Parathyroid adenoma (tissue), 2 donors: ENCODE measurements around the gene ZBTB8OS.

Experiments
- H2AFZ ChIP-seq: fragments of 300-600 bp; sonication (generic); one replicate; pipeline ENCODE4 v1.7.0; 2017; ENCODE audit warnings: antibody characterized with exemption, mild to moderate bottlenecking
- H3K27ac ChIP-seq: fragments of 300-600 bp; sonication (generic); one replicate; pipeline ENCODE4 v1.7.0; 2017
- H3K27me3 ChIP-seq: fragments of 300-600 bp; sonication (generic); one replicate; pipeline ENCODE4 v1.7.0; 2017; ENCODE audit warnings: low read length; ENCODE audit not compliant: control insufficient read depth, insufficient read depth
- H3K36me3 ChIP-seq: fragments of 300-600 bp; sonication (generic); one replicate; pipeline ENCODE4 v1.7.0; 2017; ENCODE audit warnings: low read length; ENCODE audit not compliant: control insufficient read depth, insufficient read depth
- H3K4me1 ChIP-seq: fragments of 300-600 bp; sonication (generic); one replicate; pipeline ENCODE4 v1.7.0; 2017; ENCODE audit warnings: control low read depth
- H3K4me2 ChIP-seq: fragments of 300-600 bp; sonication (generic); one replicate; pipeline ENCODE4 v1.7.0; 2017; ENCODE audit warnings: low read length
- H3K4me3 ChIP-seq: fragments of 300-600 bp; sonication (generic); one replicate; pipeline ENCODE4 v1.7.0; 2017; ENCODE audit warnings: low read depth, low read length
- H3K79me2 ChIP-seq: fragments of 300-600 bp; sonication (generic); one replicate; pipeline ENCODE4 v1.7.0; 2017; ENCODE audit warnings: control low read depth
- H3K9ac ChIP-seq: fragments of 300-600 bp; sonication (generic); one replicate; pipeline ENCODE4 v1.7.0; 2017; ENCODE audit warnings: mild to moderate bottlenecking
- H3K9me3 ChIP-seq: fragments of 300-600 bp; sonication (generic); one replicate; pipeline ENCODE4 v1.7.0; 2017; ENCODE audit warnings: low read length; ENCODE audit not compliant: control insufficient read depth
- CTCF ChIP-seq: fragments of 300-600 bp; sonication (generic); IDR thresholded peaks from one replicate; pipeline ENCODE4 v1.7.0; 2017; ENCODE audit warnings: antibody characterized with exemption, mild to moderate bottlenecking
- donor health status: primary hyperparathyroidism.

ZBTB8OS gene

GRCh38 chr1:32686387-32686786, 36.0 kb upstream of the ZBTB8OS start:
- no peak overlapping the region for H3K9ac ChIP-seq
- H3K9me3 ChIP-seq, result no peaks in the 10 kb centered on the region
- H3K79me2 ChIP-seq, result no peaks in the 10 kb centered on the region
- no peaks in the 10 kb centered on the region for H3K27me3 ChIP-seq
- H3K4me3 ChIP-seq, result no peak overlapping the region
- no peak overlapping the region for H2AFZ ChIP-seq
- no peaks in the 10 kb centered on the region for H3K36me3 ChIP-seq
- peaks cover 4% of the 10 kb centered on the region for H3K4me1 ChIP-seq
- TF ChIP-seq CTCF, result no peak
- H3K27ac ChIP-seq, result no peak overlapping the region
- H3K4me2 ChIP-seq, result no peak overlapping the region

GRCh38 chr1:32685498-32685897, 35.1 kb upstream of the ZBTB8OS start:
- Histone ChIP-seq H3K9ac (no peak overlapping the region), H3K27me3 (no peaks in the 10 kb centered on the region), H2AFZ (no peak overlapping the region), H3K79me2 (no peaks in the 10 kb centered on the region), H3K9me3 (no peaks in the 10 kb centered on the region), H3K36me3 (no peaks in the 10 kb centered on the region), H3K4me3 (no peak overlapping the region), H3K4me1 (peaks cover 6% of the 10 kb centered on the region), H3K27ac (no peak overlapping the region), H3K4me2 (no peak overlapping the region)
- no peak for TF ChIP-seq CTCF

GRCh38 chr1:32684167-32684811, 33.9 kb upstream of the ZBTB8OS start:
- Histone ChIP-seq H3K36me3 (no peaks in the 10 kb centered on the region), H3K9ac (no peak overlapping the region), H3K27ac (no peak overlapping the region), H3K4me1 (peaks cover 7% of the 10 kb centered on the region), H3K4me3 (no peak overlapping the region), H3K9me3 (no peaks in the 10 kb centered on the region), H3K4me2 (no peak overlapping the region), H3K79me2 (no peaks in the 10 kb centered on the region), H2AFZ (no peak overlapping the region), H3K27me3 (no peaks in the 10 kb centered on the region)
- no peak for TF ChIP-seq CTCF

- no peaks in the 10 kb centered on the region for H3K36me3 ChIP-seq
- no peaks in the 10 kb centered on the region for H3K9me3 ChIP-seq
- H2AFZ ChIP-seq, result no peak overlapping the region
- peak overlapping the region; percentile 24 for H3K27ac ChIP-seq
- H3K79me2 ChIP-seq, result no peaks in the 10 kb centered on the region
- H3K9ac ChIP-seq, result no peak overlapping the region
- TF ChIP-seq CTCF, result no peak
- H3K4me3 ChIP-seq, result no peak overlapping the region
- peaks cover 7% of the 10 kb centered on the region for H3K4me1 ChIP-seq
- no peak overlapping the region for H3K4me2 ChIP-seq
- no peaks in the 10 kb centered on the region for H3K27me3 ChIP-seq
Measured at GRCh38 chr1:32683397-32683796, 33.0 kb upstream of the ZBTB8OS start.

GRCh38 chr1:32681999-32682398, 31.6 kb upstream of the ZBTB8OS start:
- Histone ChIP-seq H3K9ac (no peak overlapping the region), H3K4me3 (peak overlapping the region; percentile 21), H3K9me3 (no peaks in the 10 kb centered on the region), H3K27ac (peak overlapping the region; percentile 11), H3K27me3 (no peaks in the 10 kb centered on the region), H3K4me2 (peak overlapping the region; percentile 1), H3K79me2 (no peaks in the 10 kb centered on the region), H2AFZ (no peak overlapping the region), H3K36me3 (no peaks in the 10 kb centered on the region), H3K4me1 (peaks cover 7% of the 10 kb centered on the region)
- TF ChIP-seq CTCF, result no peak
